Esophagus muscularis mucosa (tissue), 4 donors: ENCODE results near the gene CCDC66.

Experiments
- CTCF ChIP-seq, 3 experiments: fragments of 200-600 bp in 2 of 3; fragments of 450-650 bp in 1 of 3; sonication (generic) in 2 of 3; IDR thresholded peaks; one replicate each; pipeline ENCODE4 v1.5.1; 2017 to 2019; ENCODE audit warnings: antibody characterized with exemption in 3 of 3, mild to moderate bottlenecking in 2 of 3, moderate library complexity in 1 of 3
- EP300 ChIP-seq: sonication (generic); formaldehyde crosslinking; IDR thresholded peaks from one replicate; pipeline ENCODE4 v1.6.1; 2017; ENCODE audit warnings: antibody characterized with exemption
- POLR2A ChIP-seq: fragments of 450-650 bp; IDR thresholded peaks from one replicate; pipeline ENCODE4 v1.6.1; 2017; ENCODE audit warnings: antibody characterized with exemption, moderate library complexity, mild to moderate bottlenecking, low read depth
- POLR2AphosphoS5 ChIP-seq, 2 donors: sonication (generic); formaldehyde crosslinking; IDR thresholded peaks; one replicate each; pipeline ENCODE4 v1.6.1; 2017; ENCODE audit warnings: antibody characterized with exemption in 2 of 2

GRCh38 chr3:56573501-56573900, 16.5 kb downstream of the CCDC66 start:
- TF ChIP-seq CTCF (IDR thresholded peaks at IDR 0.05), result no peak
- no peak for TF ChIP-seq POLR2A
- TF ChIP-seq EP300, result no peak
- no peak for TF ChIP-seq POLR2AphosphoS5 (IDR thresholded peaks at IDR 0.05)
